Activated T-helper 1 cell treated with Interleukin-2 at 50 U/mL for 16 hours (primary cell): ENCODE measurements around the gene HAUS3.
"Not testable (repeated sequence)": the region's sequence is repeated elsewhere in the genome, so short reads cannot be mapped to it uniquely, and the experiment has no call there.

Experiments
- DNase-seq: peaks from one replicate; pipeline ENCODE4 v3.0.0-alpha.2; 2020; ENCODE audit warnings: low read depth

Gene HAUS3

GRCh38 chr4:2251795-2252529 is 10.0 kb upstream of the HAUS3 start:
- no peak for DNase-seq

DNA sequence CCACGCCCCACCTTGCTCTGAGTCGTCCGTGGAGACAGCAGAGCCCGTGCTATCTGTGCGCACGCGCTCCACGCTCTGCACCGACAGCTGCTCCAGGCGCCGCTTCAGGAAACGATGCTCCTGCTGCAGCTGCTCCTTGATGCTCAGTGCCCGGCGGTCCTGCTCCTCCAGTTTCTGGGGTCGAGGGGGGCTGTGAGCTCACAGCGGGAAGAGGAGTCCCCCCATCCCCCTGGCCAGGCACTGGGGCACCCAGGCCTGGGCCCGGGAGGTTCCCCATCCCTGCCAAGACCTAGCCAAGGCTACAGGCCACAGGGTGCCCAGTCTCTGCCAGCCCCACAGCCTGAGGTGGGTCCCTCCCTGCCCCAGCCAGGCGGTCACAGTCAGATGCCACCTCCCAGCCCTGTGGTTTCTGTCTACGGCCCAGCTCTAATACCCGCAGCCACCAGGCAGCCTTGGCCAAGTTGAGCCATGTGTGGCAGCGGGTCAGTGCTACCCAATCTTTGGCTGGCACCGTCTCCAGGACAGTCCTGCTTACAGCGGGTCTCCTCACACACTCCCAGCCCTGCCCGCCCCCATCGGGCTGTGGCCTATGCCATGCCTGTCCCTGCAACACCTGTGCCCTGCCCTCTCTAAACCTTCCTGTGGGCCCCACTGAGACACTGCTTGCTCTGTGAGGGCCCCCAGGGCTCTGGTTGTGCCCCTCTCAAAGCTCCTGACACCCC is 9.3 kb upstream of the HAUS3 start:
- DNase-seq = no peak

DNA sequence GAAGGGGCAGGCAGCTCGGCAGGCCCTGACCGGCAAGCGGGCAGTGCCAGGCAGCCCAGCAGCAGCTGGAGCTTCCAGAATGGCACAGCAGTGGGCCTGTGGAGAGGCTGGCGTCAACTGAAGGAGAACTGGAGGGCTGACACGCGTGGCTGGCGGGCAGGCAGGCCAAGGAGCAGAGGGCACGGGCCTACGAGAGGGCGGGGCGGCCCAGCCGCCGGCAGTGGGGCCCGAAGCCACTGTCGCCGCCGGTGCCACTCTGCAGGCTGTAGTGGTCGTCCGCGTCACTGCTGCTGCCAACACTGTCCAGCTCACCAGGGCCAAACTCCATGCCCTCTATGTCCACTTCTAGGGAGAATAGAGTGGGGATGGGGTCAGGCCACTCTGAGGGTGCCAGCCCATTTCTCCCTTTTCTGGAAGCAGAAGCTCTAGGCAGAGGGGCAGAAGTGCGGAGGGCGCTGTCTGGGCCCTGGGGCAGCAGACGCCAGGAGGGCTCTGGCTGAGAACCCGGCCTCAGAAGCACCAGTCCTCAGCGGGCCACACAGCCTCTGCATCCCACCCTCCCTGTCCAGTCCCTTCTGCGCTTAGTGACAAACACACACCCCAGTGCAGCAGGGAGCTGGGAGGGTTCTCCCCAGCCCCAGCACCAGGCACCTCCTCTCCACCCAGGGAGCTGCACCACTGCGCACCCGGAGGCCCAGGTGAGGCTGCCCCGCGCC is 8.6 kb upstream of the HAUS3 start:
- DNase-seq = no peak

DNA sequence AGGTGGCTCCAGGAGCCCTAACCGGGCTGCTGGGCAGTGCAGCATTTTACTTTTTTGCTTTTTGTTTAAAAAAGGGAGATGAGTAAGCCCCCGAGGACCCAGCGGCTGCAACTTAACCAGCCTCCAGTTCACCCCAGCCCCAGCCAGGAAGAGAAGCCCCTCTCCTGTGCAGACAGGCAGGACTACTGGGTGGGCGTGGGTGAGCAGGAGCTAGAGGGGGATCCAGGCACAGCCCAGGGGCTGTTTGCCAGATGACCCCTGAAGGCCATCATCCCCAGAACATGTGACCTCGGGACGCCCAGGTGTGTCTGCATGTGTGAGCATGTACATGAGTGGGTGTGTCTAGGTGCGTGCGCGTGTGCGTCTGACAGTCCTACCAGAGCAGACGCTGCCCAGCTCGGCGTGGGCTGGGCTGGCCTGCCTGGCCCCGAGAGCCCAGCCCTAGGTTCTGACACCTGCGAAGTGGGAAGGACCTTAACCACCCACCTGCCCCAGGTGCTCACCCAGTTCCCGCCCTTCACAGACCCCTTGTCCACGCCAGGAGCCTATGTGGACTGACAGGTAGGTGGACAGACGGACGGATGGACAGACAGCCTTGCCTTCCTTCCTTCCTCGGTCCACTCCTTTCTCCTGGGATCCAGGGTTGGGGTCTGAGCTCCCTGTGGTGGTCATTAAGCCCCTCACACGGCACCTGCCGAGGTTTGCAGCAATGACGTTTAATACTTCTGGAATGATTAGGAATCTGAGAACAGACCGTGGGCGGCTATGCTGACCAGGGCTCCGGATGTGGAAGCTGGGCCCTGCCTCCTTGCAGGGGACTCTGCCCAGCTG is 7.8 kb upstream of the HAUS3 start:
- DNase-seq = no peak

DNA sequence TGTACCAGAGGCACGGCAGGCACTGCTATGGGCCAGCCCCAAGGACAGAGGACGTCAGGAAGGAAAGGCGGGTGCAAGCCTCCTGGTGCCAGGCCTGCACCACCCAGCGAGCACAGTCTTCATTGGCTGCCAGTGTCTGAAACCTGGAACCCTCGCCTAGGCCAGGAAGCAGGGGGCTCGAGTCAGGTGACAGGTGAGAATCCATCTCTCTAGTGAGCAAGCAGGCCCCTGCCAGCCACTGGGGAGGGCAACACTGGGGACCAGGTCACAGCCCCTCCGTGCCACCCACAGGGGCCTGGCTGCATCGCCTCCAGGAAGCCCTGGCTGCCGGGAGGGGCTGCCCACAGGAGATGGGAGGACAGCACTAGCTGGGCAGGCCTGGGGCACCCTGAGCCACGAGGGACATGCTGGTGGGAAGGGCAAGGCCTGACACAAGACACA is 6.9 kb upstream of the HAUS3 start:
- DNase-seq = no peak

- no peak for DNase-seq
These were observed 6.3 kb upstream of the HAUS3 start for GRCh38 chr4:2248044-2248780.

DNA sequence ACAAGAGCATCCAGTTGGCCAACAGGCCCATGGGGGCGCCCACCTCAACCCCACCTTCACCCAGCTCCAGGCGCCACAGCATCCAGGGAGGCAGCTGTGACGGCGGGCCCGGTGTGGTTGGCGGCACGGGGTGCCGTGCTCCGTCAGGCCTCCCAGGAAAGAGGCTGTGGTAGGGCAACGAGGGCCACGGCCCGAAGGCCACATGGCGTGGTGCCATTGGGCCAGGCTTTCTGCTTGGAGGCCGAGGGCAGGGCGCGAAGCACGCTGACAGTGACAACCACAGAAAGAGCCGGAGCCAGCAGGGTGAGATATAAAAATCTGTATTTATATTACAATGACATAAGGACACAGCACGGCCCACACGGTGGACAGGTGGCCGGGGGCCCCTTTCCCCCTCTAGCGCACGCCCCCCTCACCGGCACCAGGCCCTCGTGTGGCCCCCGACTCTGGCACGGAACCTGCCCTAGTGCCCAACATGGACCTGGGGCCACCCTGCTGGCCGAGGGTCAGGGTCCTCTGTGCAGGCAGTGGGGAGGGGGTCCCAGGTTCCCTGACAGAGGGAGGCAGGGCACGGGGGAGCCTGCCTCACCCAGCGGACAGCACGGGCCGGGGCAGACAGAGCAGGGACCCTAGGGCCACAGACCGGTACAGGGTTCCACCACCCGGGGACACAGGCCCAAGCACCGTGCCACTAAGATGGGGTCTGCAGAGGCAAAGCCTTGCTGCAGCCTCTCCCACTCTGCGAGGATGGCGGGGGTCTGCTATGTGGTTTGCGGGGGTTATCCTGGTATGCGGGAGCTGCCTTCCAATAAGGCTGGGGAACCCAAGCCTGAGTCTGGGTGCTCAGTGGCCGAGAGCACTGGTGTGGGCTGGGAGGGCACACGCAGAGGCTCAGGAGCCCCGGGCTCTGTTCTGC is 5.5 kb upstream of the HAUS3 start:
- no peak for DNase-seq

DNA sequence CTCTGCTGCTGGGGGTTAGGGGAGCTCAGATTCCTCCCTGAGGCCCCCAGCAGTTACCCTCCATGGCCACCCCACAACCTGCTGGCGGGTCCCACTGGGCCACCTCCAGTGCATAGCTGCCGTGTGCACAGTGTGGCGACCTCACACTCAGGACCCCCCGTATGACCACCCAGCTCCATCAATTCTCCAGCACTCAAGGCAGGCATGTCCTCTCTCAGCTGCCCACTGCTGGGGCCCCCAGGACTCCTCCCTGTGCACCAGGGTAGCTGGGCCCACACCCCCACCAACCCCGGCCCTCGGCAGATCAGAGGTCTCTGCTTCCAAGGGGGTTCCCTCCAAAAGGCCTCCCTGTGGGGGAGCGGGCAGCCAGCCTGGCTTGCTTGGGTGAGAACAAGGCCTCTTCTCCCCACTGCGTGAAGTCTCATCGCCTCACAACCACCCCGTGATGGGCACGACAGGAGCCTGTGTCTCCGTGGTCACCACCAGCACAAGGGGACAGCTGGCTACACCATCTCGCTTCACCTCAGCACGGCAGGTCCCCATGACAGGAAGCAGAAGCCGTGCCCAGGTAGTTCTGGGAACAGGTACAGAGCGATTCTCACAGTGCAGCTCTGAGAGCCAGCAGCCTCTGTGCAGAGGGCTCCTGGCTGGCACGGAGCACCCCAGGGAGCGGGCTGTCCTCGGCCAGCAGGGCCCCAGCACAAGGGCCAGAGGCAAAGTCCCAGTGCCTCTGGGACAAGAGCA is 4.6 kb upstream of the HAUS3 start:
- DNase-seq = no peak

- no peak for DNase-seq
These were observed 3.9 kb upstream of the HAUS3 start for GRCh38 chr4:2245787-2246275.

DNA sequence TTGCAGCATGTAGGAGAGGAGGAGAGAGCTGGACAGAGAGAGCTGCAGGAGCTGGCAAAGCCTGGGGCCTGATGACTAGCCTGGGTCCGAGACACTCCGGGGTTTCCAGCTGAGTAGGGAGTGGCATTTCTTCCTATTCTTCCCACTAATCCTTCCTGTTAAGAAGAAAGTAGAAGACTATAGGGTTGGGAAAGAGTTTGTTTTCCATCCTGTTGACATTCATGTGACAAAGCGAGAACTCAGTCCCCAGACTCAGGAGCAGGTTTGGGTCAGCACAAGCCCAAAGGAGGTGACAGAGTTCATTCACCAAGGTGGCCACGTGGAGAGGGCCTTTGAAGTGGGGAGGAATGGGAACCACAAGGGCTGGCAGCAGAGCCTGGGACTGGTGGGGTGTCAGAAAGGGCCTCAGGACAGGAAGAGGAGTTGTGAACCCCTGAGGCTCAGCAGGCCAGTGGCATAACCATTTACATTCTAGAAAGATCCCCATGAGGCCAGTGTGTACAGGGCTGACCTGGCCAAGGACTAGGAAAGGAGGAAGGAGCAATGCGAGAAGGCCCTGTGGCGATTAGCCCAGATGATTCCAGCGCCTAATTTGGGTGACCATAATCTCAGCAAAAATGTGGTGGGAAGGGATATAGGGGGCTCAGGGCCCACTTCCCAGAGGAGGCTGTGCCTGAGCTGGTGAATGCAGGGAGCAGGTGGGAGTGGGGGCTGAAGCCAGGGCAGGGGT is 3.3 kb upstream of the HAUS3 start:
- no peak for DNase-seq

- no peak for DNase-seq
These were observed 1.9 kb upstream of the HAUS3 start for GRCh38 chr4:2243681-2244380.

DNA sequence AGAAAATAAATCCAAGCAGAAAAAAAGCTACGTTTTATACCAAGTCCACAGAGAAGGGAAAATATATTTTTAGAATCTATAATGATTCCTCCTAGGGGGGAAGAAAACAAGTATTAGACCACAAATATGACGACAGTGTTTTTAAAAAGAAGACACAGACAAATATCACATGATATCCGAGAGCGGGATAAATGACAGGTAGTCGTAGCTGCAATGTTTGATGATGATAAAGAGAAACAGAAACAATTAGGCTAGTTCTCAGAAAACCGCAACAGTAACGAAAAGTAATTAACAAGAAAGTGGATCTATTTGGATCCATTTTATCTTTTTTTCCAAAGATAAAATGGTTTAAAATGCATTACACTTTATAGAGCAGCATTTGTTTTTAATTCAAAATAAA is 918 bp downstream of the HAUS3 start:
- DNase-seq = no peak

GRCh38 chr4:2236944-2237666 is 4.8 kb downstream of the HAUS3 start:
- no peak for DNase-seq

DNA sequence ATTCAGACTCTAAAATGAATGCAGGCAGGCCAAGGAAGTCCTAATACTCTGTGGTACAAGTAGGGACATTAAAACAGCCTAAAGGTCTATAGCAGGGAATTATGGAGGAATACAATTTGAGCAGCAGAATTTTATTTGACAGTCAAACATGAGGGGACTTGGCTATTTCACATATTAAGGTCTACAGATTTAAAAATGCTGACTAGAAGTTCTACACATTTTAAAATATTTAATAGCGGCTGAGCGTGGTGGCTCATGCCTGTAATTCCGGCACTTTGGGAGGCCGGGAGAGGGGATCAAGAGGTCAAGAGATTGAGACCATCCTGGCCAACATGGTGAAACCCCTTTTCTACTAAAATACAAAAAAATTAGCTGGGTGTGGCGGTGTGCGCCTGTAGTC is 10.8 kb downstream of the HAUS3 start:
- DNase-seq = no peak

DNA sequence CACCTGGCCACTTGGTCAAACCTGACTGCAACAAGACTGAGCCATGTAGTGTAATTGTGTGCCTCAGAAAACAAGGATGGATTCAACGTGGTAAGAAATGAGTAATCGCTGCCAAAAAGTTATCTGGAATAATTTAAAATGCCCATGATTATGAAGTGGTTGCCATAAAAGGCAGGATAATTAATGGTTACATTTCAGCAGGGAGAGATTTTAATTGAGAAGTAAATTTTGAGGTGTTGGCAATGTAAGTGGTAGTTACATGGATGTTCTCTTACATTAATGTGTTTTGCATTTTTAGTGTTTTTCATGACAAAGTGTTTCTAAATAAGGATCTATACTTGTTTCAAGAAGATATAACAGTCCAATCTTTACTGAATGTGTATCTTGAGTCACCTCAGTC is 15.7 kb downstream of the HAUS3 start:
- DNase-seq = no peak

GRCh38 chr4:2222838-2223237 is 19.1 kb downstream of the HAUS3 start:
- no peak for DNase-seq

GRCh38 chr4:2221378-2221777 is 20.5 kb downstream of the HAUS3 start:
- DNase-seq = not testable (repeated sequence)
